DMS 273 treated with DMSO at 0.1 percent for 48 hours (cell line): ENCODE data around the gene SYTL3.
"Not testable (repeated sequence)": the region's sequence is repeated elsewhere in the genome, so short reads cannot be mapped to it uniquely, and the experiment has no call there.

Experiments used
- DNase-seq: peaks from one replicate; lab custom pipeline; 2025; lab: John Stamatoyannopoulos, UW

SYTL3 gene

GRCh38 chr6:158649289-158650143, at the start of gene SYTL3:
Gene SYTL3, plus strand, starts transcription at chr6:158650054. Its CDS starts 13,215 bp downstream, at chr6:158663269.
- no peak for DNase-seq

- no peak for DNase-seq
Measured at GRCh38 chr6:158603261-158604047, 46.4 kb upstream of the SYTL3 start.

GRCh38 chr6:158604048-158604406, 45.8 kb upstream of the SYTL3 start:
- DNase-seq: no peak

- DNase-seq: peak; percentile 42
Measured at GRCh38 chr6:158605266-158605878, 44.5 kb upstream of the SYTL3 start.

- not testable (repeated sequence) for DNase-seq
Measured at GRCh38 chr6:158606011-158606410, 43.8 kb upstream of the SYTL3 start.

GRCh38 chr6:158606935-158607334, 42.9 kb upstream of the SYTL3 start:
- no peak for DNase-seq

- DNase-seq: no peak
Measured at GRCh38 chr6:158607411-158608170, 42.3 kb upstream of the SYTL3 start.

- no peak for DNase-seq
Measured at GRCh38 chr6:158608221-158608620, 41.6 kb upstream of the SYTL3 start.

- DNase-seq: no peak
Measured at GRCh38 chr6:158609455-158610155, 40.2 kb upstream of the SYTL3 start.

- DNase-seq: no peak
Measured at GRCh38 chr6:158610319-158610968, 39.4 kb upstream of the SYTL3 start.

GRCh38 chr6:158611039-158611438, 38.8 kb upstream of the SYTL3 start:
- no peak for DNase-seq

GRCh38 chr6:158611541-158612370, 38.1 kb upstream of the SYTL3 start:
- DNase-seq: no peak

- not testable (repeated sequence) for DNase-seq
Measured at GRCh38 chr6:158614606-158615005, 35.2 kb upstream of the SYTL3 start.

- not testable (repeated sequence) for DNase-seq
Measured at GRCh38 chr6:158618289-158618688, 31.6 kb upstream of the SYTL3 start.

- DNase-seq: no peak
Measured at GRCh38 chr6:158619922-158620801, 29.7 kb upstream of the SYTL3 start.

GRCh38 chr6:158620963-158621693, 28.7 kb upstream of the SYTL3 start:
- no peak for DNase-seq

- no peak for DNase-seq
Measured at GRCh38 chr6:158621694-158622544, 27.9 kb upstream of the SYTL3 start.
